ENCODE results near the gene ITGA5. TPM values are rescaled to one million over a fixed set of nuclear protein-coding genes. Genes with fewer than 3 reads are reported as not detected.

Gene ITGA5
- total RNA-seq, 1 experiment from 2014 or later: 49.7 TPM

DNA sequence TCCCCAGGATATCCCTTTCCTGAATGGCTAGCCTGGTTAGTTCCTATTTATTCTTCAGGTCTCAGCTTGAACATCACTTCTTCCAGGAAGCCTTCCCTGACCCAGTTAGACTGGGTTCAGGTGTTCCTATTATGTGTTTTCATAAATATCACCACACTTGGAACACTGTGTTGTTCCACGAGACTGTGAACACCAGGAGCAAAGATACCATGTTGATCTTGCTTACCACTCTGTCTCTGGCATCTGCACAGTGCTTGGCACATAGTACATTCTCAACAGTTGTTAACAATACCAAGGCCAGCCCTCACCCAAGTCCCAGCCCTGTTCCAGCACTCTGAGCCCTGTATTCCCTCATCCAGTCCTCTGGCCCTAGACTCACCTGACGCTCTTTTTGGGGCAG is 20.8 kb downstream of the ITGA5 start:
- DNase-seq (ENCODE audit: low read depth, low spot score) (no peak), ATAC-seq (no peak)
- H3K4me2 ChIP-seq (ENCODE audit: low read length): no peak overlapping the region
- no peak overlapping the region for H3K4me3 ChIP-seq (replicated peaks in 1 of 2; ENCODE audit: low read depth in 1 of 2, low read length in 2 of 2)
- no peaks in the 10 kb centered on the region for H3K27me3 ChIP-seq (ENCODE audit: insufficient read depth, low read length)
- BruUV-seq (replicated peaks): no TSS peak
- no peak overlapping the region for H3K27ac ChIP-seq (ENCODE audit: low read depth, low read length)
- H4K20me1 ChIP-seq (ENCODE audit: insufficient read depth): no peaks in the 10 kb centered on the region
- no peak overlapping the region for H2AFZ ChIP-seq (ENCODE audit: low read depth, low read length, poor library complexity, severe bottlenecking)
- TF ChIP-seq SRF (IDR thresholded peaks at IDR 0.05; ENCODE audit: low read depth) (no peak), ZNF274 (IDR thresholded peaks at IDR 0.05; ENCODE audit: low read depth, low read length) (no peak), SP1 (IDR thresholded peaks at IDR 0.05; ENCODE audit: low read depth) (no peak), CEBPB (IDR thresholded peaks at IDR 0.05; ENCODE audit: low read depth) (no peak), EZH2phosphoT487 (IDR thresholded peaks at IDR 0.05; ENCODE audit: borderline replicate concordance) (no peak), CBX3 (IDR thresholded peaks at IDR 0.05; ENCODE audit: low read depth) (no peak), RAD21 (IDR thresholded peaks at IDR 0.05; ENCODE audit: low read depth) (no peak), POLR2AphosphoS5 (IDR thresholded peaks at IDR 0.05; ENCODE audit: low read depth, low read length) (no peak), EZH2 (IDR thresholded peaks at IDR 0.05) (no peak), ELF1 (IDR thresholded peaks at IDR 0.05; ENCODE audit: borderline replicate concordance, low read depth) (no peak), TCF7L2 (IDR thresholded peaks at IDR 0.05; ENCODE audit: borderline replicate concordance, extremely low read depth, insufficient read depth, insufficient read length) (no peak), YY1 (IDR thresholded peaks at IDR 0.05; ENCODE audit: extremely low read depth, insufficient replicate concordance, low read depth, low read length) (no peak), ZFX (IDR thresholded peaks at IDR 0.05) (no peak), FOSL1 (IDR thresholded peaks at IDR 0.05; ENCODE audit: low read depth) (no peak), POLR2A (IDR thresholded peaks at IDR 0.05; ENCODE audit: borderline replicate concordance, extremely low read depth, insufficient read depth, insufficient read length) (no peak), JUND (IDR thresholded peaks at IDR 0.05) (no peak)
- TF ChIP-seq, protein P1, sequence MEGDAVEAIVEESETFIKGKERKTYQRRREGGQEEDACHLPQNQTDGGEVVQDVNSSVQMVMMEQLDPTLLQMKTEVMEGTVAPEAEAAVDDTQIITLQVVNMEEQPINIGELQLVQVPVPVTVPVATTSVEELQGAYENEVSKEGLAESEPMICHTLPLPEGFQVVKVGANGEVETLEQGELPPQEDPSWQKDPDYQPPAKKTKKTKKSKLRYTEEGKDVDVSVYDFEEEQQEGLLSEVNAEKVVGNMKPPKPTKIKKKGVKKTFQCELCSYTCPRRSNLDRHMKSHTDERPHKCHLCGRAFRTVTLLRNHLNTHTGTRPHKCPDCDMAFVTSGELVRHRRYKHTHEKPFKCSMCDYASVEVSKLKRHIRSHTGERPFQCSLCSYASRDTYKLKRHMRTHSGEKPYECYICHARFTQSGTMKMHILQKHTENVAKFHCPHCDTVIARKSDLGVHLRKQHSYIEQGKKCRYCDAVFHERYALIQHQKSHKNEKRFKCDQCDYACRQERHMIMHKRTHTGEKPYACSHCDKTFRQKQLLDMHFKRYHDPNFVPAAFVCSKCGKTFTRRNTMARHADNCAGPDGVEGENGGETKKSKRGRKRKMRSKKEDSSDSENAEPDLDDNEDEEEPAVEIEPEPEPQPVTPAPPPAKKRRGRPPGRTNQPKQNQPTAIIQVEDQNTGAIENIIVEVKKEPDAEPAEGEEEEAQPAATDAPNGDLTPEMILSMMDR (IDR thresholded peaks at IDR 0.05 in 2 of 3, conservative IDR thresholded peaks at IDR 0.05 in 1 of 3; ENCODE audit: borderline replicate concordance in 1 of 3, insufficient read depth in 1 of 3, low read depth in 2 of 3, low read length in 2 of 3): no peak
- TF ChIP-seq, protein P2, sequence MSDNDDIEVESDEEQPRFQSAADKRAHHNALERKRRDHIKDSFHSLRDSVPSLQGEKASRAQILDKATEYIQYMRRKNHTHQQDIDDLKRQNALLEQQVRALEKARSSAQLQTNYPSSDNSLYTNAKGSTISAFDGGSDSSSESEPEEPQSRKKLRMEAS (IDR thresholded peaks at IDR 0.05): no peak
- TF ChIP-seq, protein P3, sequence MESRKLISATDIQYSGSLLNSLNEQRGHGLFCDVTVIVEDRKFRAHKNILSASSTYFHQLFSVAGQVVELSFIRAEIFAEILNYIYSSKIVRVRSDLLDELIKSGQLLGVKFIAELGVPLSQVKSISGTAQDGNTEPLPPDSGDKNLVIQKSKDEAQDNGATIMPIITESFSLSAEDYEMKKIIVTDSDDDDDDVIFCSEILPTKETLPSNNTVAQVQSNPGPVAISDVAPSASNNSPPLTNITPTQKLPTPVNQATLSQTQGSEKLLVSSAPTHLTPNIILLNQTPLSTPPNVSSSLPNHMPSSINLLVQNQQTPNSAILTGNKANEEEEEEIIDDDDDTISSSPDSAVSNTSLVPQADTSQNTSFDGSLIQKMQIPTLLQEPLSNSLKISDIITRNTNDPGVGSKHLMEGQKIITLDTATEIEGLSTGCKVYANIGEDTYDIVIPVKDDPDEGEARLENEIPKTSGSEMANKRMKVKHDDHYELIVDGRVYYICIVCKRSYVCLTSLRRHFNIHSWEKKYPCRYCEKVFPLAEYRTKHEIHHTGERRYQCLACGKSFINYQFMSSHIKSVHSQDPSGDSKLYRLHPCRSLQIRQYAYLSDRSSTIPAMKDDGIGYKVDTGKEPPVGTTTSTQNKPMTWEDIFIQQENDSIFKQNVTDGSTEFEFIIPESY (IDR thresholded peaks at IDR 0.05; ENCODE audit: extremely low read depth, insufficient replicate concordance, low read length): no peak
- TF ChIP-seq, protein P4, sequence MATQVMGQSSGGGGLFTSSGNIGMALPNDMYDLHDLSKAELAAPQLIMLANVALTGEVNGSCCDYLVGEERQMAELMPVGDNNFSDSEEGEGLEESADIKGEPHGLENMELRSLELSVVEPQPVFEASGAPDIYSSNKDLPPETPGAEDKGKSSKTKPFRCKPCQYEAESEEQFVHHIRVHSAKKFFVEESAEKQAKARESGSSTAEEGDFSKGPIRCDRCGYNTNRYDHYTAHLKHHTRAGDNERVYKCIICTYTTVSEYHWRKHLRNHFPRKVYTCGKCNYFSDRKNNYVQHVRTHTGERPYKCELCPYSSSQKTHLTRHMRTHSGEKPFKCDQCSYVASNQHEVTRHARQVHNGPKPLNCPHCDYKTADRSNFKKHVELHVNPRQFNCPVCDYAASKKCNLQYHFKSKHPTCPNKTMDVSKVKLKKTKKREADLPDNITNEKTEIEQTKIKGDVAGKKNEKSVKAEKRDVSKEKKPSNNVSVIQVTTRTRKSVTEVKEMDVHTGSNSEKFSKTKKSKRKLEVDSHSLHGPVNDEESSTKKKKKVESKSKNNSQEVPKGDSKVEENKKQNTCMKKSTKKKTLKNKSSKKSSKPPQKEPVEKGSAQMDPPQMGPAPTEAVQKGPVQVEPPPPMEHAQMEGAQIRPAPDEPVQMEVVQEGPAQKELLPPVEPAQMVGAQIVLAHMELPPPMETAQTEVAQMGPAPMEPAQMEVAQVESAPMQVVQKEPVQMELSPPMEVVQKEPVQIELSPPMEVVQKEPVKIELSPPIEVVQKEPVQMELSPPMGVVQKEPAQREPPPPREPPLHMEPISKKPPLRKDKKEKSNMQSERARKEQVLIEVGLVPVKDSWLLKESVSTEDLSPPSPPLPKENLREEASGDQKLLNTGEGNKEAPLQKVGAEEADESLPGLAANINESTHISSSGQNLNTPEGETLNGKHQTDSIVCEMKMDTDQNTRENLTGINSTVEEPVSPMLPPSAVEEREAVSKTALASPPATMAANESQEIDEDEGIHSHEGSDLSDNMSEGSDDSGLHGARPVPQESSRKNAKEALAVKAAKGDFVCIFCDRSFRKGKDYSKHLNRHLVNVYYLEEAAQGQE (IDR thresholded peaks at IDR 0.05; ENCODE audit: low read depth): no peak
- ChIA-PET RAD21 (ENCODE audit: low non-redundant PET in 1 of 2, low total read pairs in 2 of 2, uncharacterized antibody in 2 of 2, unreplicated experiment in 2 of 2) (no interaction called here), POLR2A (no interaction called here), CTCF (interaction anchor here (2.3 to 4.8 kb wide), 3 partner anchors 11 to 41 kb away, joined by 18 to 182 read pairs (median 28); no protein-coding TSS in a partner anchor)
- H3K36me3 ChIP-seq (ENCODE audit: control insufficient read depth in 1 of 2, insufficient read depth in 2 of 2, low read length in 2 of 2): peaks cover 44 to 48% of the 10 kb centered on the region in 2 experiments; a peak in 3 of 4 replicates
- H3K9me2 ChIP-seq (ENCODE audit: insufficient read depth): no peaks in the 10 kb centered on the region
- H3K79me2 ChIP-seq (ENCODE audit: insufficient read depth, low read length): no peaks in the 10 kb centered on the region
- H3K9me3 ChIP-seq (ENCODE audit: control insufficient read depth in 1 of 2, insufficient read depth in 1 of 2, low read depth in 1 of 2, low read length in 2 of 2): no peaks in the 10 kb centered on the region
- H3K4me1 ChIP-seq (ENCODE audit: control insufficient read depth in 1 of 2, insufficient read depth in 2 of 2, low read length in 2 of 2): no peaks in the 10 kb centered on the region
- intact Hi-C loops (cut with micrococcal nuclease): no loop called here
- H3K9ac ChIP-seq (ENCODE audit: low read length): no peak overlapping the region
